PC-3 (cell line): ENCODE measurements around the gene KCNK3. TPM values are rescaled to one million over a fixed set of nuclear protein-coding genes. Genes with fewer than 3 reads are reported as not detected.
"Not testable (repeated sequence)": the region's sequence is repeated elsewhere in the genome, so short reads cannot be mapped to it uniquely, and the experiment has no call there.

Source experiments
- ATAC-seq: fragments of 200-7000 bp; cut with Tn5 transposase; 2 replicates; pipeline ENCODE4 v1.9.1; 2020; ENCODE audit warnings: mild to moderate bottlenecking, moderate library complexity
- BruUV-seq: library from RNA; stranded (reverse); fragments of 400-500 nt; replicated peaks from 2 replicates; lab custom pipeline; 2021; lab: Mats Ljungman, UMichigan
- CTCF ChIA-PET: fragments of 300-600 bp; sonication (Branson Sonifier 250); formaldehyde crosslinking; loops from one replicate; lab custom pipeline; 2022; ENCODE audit warnings: antibody characterized with exemption; lab: Charles Lee
- POLR2A ChIA-PET: fragments of 300-600 bp; sonication (Branson Sonifier 250); formaldehyde crosslinking; loops from one replicate; lab custom pipeline; 2022; ENCODE audit warnings: antibody characterized with exemption; ENCODE audit not compliant: unreplicated experiment; lab: Charles Lee
- DNase-seq: peaks from one replicate; pipeline ENCODE4 v3.0.0-alpha.2; 2015
- H2AFZ ChIP-seq: fragments of 300-600 bp; sonication (generic); 2 replicates; pipeline ENCODE4 v1.6.0; 2016; ENCODE audit warnings: antibody characterized with exemption, low read length
- H3F3A ChIP-seq: fragments of 300-600 bp; sonication (generic); one replicate; pipeline ENCODE4 v1.6.0; 2017; ENCODE audit warnings: antibody characterized with exemption, low read length, control low read depth, mild to moderate bottlenecking; ENCODE audit not compliant: unreplicated experiment
- H3K27ac ChIP-seq: fragments of 300-600 bp; sonication (generic); 2 replicates; pipeline ENCODE4 v1.5.1; 2016; ENCODE audit warnings: mild to moderate bottlenecking, low read length
- H3K27me3 ChIP-seq: fragments of 300-600 bp; sonication (generic); 2 replicates; pipeline ENCODE4 v1.6.1; 2016; ENCODE audit warnings: low read length, mixed read lengths
- H3K36me3 ChIP-seq: fragments of 300-600 bp; sonication (generic); 2 replicates; pipeline ENCODE4 v1.6.1; 2016; ENCODE audit warnings: low read depth, mixed run types, low read length, mixed read lengths
- H3K4me1 ChIP-seq: fragments of 300-600 bp; sonication (generic); 2 replicates; pipeline ENCODE4 v1.5.1; 2016; ENCODE audit warnings: low read length; ENCODE audit not compliant: insufficient read depth
- H3K4me2 ChIP-seq: fragments of 300-600 bp; sonication (generic); 2 replicates; pipeline ENCODE4 v1.6.0; 2016; ENCODE audit warnings: low read length
- H3K4me3 ChIP-seq: fragments of 300-600 bp; sonication (generic); 2 replicates; pipeline ENCODE4 v1.5.1; 2016; ENCODE audit warnings: mild to moderate bottlenecking, low read length, mixed read lengths
- H3K79me2 ChIP-seq: fragments of 300-600 bp; sonication (generic); 2 replicates; pipeline ENCODE4 v1.6.1; 2017; ENCODE audit warnings: low read length, mixed read lengths
- H3K9ac ChIP-seq: fragments of 300-600 bp; sonication (generic); 2 replicates; pipeline ENCODE4 v1.6.0; 2016; ENCODE audit warnings: mild to moderate bottlenecking, low read length
- H3K9me2 ChIP-seq: fragments of 300-600 bp; sonication (generic); replicated peaks from 2 replicates; pipeline ENCODE4 v1.6.1; 2016; ENCODE audit warnings: mixed run types, low read length, mixed read lengths
- H3K9me3 ChIP-seq: fragments of 300-600 bp; sonication (generic); 2 replicates; pipeline ENCODE4 v1.6.1; 2016; ENCODE audit warnings: low read length, mixed read lengths
- H4K20me1 ChIP-seq: fragments of 300-600 bp; sonication (generic); 2 replicates; pipeline ENCODE4 v1.6.1; 2016; ENCODE audit warnings: low read length, mixed read lengths
- EZH2 ChIP-seq: fragments of 300-600 bp; sonication (generic); IDR thresholded peaks from one replicate; pipeline ENCODE4 v1.6.1; 2017; ENCODE audit warnings: antibody characterized with exemption, mild to moderate bottlenecking, low read length; ENCODE audit not compliant: unreplicated experiment
- EZH2phosphoT487 ChIP-seq: fragments of 300-600 bp; sonication (generic); IDR thresholded peaks from 2 replicates; pipeline ENCODE4 v1.6.1; 2018; ENCODE audit warnings: mild to moderate bottlenecking, antibody characterized with exemption, low read length, borderline replicate concordance
- intact Hi-C: fragments of 100-400 bp; cut with micrococcal nuclease; formaldehyde crosslinking; loops from 2 replicates; pipeline ENCODE4 v1.9.0; 2023
- total RNA-seq: library from RNA; depleted of rRNA; stranded (reverse); fragments of >200 nt; gene quantifications from 2 replicates; pipeline ENCODE4 v1.2.3, GENCODE V29; 2014
- TF ChIP-seq, protein P1 (sequence below): fragments of 300-600 bp; sonication (generic); conservative IDR thresholded peaks from 2 replicates; pipeline ENCODE4 v1.5.1; 2017; ENCODE audit warnings: antibody characterized with exemption, low read depth, mild to moderate bottlenecking, low read length

KCNK3 gene
- total RNA-seq, 1 experiment from 2014 or later, result 0.04 TPM

DNA sequence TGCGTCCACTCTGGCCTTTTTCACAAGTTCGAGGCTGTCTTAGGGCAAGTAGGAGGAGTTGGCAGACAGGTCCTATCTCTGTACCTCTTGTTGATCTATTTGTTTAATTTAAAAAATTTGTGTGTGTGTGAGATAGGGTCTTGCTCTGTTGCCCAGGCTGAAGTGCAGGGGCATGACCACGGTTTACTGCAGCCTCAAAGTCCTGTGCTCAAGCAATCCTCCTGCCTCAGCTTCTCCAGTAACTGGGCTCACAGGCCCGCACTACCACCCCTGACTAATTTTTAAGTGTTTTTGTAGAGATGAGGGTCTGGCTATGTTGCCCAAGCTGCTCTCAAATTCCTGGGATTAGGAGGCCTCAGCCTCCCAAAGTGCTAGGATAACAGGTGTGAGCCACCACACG is 67.3 kb downstream of the KCNK3 start:
- Histone ChIP-seq H3K9me2 (no peaks in the 10 kb centered on the region), H3K27ac (no peak overlapping the region), H3K9ac (no peak overlapping the region), H3K79me2 (peaks cover 13% of the 10 kb centered on the region), H3K9me3 (no peaks in the 10 kb centered on the region), H3F3A (no peaks in the 10 kb centered on the region), H2AFZ (no peak overlapping the region), H3K4me2 (no peak overlapping the region), H3K4me3 (no peak overlapping the region), H3K27me3 (no peaks in the 10 kb centered on the region), H3K4me1 (peaks cover 22% of the 10 kb centered on the region), H4K20me1 (no peaks in the 10 kb centered on the region), H3K36me3 (no peaks in the 10 kb centered on the region)
- no peak for DNase-seq
- intact Hi-C loops, result no loop called here
- ChIA-PET POLR2A (no interaction called here), CTCF (no interaction called here)
- TF ChIP-seq EZH2phosphoT487 (no peak), EZH2 (no peak)
- TF ChIP-seq, protein P1, sequence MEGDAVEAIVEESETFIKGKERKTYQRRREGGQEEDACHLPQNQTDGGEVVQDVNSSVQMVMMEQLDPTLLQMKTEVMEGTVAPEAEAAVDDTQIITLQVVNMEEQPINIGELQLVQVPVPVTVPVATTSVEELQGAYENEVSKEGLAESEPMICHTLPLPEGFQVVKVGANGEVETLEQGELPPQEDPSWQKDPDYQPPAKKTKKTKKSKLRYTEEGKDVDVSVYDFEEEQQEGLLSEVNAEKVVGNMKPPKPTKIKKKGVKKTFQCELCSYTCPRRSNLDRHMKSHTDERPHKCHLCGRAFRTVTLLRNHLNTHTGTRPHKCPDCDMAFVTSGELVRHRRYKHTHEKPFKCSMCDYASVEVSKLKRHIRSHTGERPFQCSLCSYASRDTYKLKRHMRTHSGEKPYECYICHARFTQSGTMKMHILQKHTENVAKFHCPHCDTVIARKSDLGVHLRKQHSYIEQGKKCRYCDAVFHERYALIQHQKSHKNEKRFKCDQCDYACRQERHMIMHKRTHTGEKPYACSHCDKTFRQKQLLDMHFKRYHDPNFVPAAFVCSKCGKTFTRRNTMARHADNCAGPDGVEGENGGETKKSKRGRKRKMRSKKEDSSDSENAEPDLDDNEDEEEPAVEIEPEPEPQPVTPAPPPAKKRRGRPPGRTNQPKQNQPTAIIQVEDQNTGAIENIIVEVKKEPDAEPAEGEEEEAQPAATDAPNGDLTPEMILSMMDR, result no peak
- no TSS peak for BruUV-seq
- ATAC-seq, result no peak

DNA sequence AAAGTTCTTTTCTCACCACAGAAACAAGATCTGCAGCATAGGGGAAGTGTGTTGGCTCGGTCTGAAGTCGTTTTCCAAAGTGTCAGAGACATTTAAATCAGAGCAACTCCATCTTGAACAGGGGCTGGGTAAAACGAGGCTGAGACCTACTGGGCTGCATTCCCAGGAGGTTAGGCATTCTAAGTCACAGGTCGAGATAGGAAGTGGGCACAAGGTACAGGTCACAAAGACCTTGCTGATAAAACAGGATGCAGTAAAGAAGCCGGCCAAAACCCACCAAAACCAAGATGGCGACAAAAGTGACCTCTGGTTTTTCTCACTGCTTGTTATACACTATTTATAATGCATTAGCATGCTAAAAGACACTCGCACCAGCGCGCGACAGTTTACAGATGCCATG is 68.5 kb downstream of the KCNK3 start:
- H3F3A ChIP-seq, CTCF ChIA-PET, H4K20me1 ChIP-seq, H2AFZ ChIP-seq, H3K4me2 ChIP-seq, POLR2A ChIA-PET, H3K9me3 ChIP-seq, intact Hi-C loops, H3K9me2 ChIP-seq, BruUV-seq, H3K27ac ChIP-seq, ATAC-seq, H3K36me3 ChIP-seq, H3K9ac ChIP-seq, DNase-seq, H3K27me3 ChIP-seq, H3K4me3 ChIP-seq: not testable (repeated sequence)
- H3K4me1 ChIP-seq, result peaks cover 34% of the 10 kb centered on the region
- peaks cover 24% of the 10 kb centered on the region for H3K79me2 ChIP-seq

DNA sequence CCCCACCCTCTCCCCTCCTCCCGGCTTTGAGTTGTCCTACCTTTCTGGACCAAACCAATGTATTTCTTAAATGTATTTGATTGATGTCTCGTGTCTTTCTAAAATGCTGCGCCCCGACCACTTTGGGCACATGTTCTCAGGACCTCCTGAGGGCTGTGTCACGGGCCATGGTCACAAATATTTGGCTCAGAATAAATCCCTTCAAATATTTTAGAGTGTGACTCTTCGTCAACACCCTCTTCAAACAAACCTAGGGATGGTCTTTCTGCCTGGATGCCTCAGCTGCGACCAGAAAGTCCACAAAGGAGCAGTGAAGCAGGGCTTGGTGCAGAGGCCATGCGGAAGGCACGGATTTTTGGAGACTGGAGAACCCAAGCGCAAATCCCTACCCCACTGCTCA is 70.5 kb downstream of the KCNK3 start:
- no peak overlapping the region for H3K27ac ChIP-seq
- H2AFZ ChIP-seq, result no peak overlapping the region
- no peaks in the 10 kb centered on the region for H3K27me3 ChIP-seq
- H3K9me2 ChIP-seq, result no peaks in the 10 kb centered on the region
- 0 out of 2 replicates have a peak, but pooled peaks cover 3% of the 10 kb centered on the region for H4K20me1 ChIP-seq
- CTCF ChIA-PET, result no interaction called here
- BruUV-seq, result TSS peak; percentile 77
- H3K4me3 ChIP-seq, result no peak overlapping the region
- TF ChIP-seq, protein P1, result no peak
- TF ChIP-seq EZH2phosphoT487 (no peak), EZH2 (no peak)
- H3K9me3 ChIP-seq, result no peaks in the 10 kb centered on the region
- POLR2A ChIA-PET, result no interaction called here
- H3F3A ChIP-seq, result no peaks in the 10 kb centered on the region
- ATAC-seq (no peak), DNase-seq (no peak)
- intact Hi-C loops, result no loop called here
- no peak overlapping the region for H3K4me2 ChIP-seq
- H3K36me3 ChIP-seq, result no peaks in the 10 kb centered on the region
- no peak overlapping the region for H3K9ac ChIP-seq
- peaks cover 43% of the 10 kb centered on the region for H3K79me2 ChIP-seq
- H3K4me1 ChIP-seq, result peaks cover 30% of the 10 kb centered on the region
